NCI-H1105 (cell line): Measurements from ENCODE around the gene TNFRSF14.

Source experiments
- DNase-seq: peaks from one replicate; lab custom pipeline; 2025; lab: John Stamatoyannopoulos, UW

Gene TNFRSF14

DNA sequence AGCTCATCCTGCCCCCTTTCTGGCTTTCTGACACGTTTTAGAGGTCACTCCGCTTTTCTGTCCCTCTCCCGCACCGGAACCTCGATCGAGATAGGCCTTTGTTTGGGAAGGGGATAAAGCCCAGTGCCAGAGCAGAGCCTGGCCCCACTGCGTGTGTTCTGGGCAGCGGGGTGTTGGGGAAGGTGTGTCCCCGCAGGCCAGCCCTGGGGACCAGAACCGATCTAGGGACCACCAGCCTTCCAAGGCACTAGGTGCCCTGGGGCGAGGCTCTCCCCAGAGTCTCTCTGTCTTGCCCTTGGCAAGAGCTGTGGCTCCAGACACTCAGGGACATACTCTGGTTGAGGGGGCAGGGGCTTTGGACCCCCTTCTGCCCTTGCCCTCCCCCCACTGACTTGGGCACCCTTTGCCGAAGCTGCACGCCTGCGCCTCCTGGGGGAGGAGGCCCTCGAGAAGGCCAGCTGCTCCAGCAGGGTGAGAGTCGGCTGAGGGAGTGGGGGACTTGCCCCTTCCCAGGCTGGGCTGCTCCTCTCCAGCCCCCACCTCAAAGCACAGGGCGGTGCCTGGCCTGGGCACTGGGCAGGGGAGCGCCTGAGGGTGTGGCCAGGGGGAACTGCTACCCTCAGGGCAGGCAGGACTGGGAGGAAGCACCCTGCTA is 46.8 kb downstream of the TNFRSF14 start:
- DNase-seq = no peak

DNA sequence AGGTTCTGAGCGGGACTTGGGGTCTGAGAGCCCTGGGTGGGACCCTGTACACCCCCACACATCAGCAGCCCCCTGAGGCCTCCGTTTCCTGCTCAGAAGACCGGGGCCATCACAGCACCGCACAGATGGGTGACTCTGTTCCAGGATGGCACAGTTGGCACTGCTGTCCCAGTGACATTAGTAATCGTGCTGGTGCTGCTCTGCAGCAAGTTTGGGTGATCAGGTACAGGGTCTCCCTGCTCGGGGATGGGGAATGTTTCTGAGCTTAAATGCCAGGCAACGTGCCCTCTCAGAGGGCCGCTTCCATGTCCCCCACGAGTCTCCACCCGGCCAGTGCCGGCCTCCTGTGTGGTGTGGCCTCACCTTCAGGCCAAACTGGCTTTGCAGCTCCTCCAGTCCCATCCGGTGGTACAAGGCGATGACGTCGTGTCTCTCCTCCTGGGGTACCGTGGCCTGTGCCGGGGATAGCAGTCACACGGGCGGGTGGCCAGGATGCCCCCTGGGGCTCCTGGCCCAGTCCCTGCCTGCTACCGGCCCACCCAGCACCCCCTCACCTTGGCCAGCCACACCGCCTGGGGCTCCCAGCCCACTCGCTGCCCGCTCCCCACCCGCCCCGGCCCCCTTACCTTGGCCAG is 47.5 kb downstream of the TNFRSF14 start:
- DNase-seq = no peak

DNA sequence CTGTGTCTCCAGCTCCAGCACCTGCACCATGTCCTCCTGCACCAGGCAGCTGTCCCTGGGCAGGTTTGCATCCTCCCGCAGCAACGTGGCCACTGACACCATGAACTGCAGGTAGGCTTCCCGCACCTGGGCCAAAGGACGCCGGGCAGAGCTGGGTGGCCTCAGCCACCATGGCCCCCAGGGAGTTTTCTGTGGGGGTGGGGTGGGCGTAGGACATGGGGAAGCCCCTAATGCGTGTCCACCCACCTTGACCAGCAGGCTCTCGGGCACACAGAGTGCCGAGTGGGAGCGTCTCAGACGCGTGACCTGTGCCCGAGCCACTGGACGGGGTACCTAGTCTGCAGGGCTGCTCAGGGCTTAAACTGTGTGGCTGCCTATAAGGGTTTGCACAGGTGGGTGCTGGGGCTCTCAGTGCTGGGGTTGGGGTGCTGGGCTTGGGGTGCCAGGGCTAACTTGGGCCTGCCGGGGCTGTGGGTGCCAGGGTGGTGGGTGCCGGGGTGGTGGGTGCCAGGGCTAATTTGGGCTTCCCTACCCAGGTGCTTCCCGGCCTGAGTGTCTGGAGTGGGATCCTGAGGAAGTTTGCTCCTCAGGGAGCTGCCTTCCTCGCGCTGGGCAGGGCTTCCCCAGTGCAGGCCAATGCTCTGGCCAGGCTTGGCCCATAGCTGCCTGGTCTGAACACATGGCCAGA is 48.1 kb downstream of the TNFRSF14 start:
- no peak for DNase-seq

DNA sequence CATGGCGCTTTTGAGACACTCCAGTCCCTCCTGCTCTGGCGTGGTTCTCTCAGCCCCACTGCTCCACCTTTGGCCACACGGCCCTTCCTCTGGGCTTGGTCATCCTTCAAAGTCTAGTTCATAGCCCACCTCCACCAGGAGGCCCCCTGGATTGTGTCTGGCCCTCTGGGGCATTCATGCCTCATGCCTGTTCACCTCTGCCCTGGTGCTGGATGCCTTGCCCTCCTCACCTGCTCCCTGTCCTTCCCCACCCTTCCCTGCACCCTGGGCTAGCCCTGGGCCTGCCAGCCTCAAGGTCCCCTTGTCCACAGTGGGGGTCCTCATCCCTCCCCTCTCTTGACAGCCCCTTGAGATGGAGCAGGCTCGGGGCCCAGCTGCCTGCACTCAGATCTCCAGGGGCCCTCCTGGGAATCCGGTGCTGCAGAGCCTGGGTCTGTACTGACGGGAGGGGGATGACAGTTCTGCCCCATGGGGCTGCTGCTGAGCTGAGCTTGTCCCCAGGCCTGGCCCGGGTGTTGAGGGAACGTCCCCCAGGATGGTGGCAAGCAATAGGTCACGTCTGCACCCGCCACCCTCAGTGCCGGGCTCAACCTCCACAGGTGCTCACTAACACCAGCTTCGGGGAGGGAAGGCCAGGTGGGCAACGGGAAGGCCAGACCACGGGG is 48.8 kb downstream of the TNFRSF14 start:
- no peak for DNase-seq

DNA sequence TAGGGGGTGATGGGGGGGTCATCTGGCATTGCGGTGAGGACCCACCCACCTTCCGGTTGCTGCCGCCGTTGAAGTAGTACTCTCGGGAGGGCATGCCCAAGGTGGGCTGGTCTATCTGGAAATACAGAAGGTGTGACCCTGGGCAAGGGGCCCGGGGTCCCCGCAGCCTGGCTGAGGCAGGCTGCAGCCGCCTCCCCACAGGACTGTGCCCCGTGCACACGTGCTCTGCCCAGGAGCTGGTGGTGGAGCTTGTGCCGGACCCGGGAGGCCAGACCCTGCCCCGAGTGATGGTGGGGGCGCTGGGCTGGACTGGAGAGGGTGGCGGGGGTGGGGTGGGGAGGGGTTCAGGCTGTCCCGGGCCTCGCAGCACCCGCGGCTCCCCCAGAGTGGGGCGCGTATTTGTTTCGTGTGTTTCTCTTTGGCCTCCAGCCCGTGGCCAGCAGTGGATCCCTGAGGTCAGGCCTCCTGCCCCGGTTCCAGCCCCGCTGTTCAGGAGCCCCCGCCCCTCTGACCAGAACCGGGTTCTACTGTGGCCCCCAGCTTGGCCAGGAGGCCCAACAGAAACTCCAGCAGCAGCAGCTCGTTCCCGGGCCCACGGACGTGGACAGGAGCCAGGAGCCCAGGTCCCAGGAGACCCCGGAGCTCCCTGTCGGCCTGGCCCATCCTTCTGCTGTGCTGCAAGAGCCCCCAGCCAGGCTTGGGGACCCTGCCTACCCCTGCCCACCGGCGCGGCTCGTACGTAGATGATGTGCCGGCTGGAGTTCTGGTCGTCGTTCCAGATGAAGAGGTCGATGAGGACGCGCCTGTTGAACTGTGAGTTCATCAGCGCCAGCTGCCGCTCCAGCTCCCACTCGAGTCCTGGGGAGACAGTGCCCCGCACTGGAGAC is 49.6 kb downstream of the TNFRSF14 start:
- no peak for DNase-seq

DNA sequence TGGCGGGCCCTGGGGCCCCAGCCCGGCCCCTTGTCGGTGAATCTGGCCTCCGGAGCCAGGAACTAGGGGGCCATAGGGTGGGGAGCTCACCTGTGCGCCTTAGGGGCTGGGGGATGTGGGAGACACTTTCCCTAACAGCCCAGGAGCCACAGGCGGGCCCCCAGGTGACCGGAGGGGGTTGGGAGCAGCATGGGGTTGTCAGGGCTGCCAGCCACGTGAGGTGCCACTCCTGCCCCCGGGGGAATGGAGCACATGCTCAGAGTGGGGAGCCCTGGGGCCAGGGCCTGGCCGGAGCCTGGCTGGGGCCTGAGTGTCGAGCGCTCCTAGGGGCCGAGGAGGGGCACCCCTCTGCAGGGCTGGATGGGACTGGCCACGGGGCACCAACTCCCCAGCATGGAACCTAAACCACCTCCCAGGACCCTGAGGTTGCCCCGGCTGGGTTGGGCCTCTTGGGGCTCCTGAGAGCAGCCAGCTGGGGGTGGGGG is 50.3 kb downstream of the TNFRSF14 start:
- no peak for DNase-seq

DNA sequence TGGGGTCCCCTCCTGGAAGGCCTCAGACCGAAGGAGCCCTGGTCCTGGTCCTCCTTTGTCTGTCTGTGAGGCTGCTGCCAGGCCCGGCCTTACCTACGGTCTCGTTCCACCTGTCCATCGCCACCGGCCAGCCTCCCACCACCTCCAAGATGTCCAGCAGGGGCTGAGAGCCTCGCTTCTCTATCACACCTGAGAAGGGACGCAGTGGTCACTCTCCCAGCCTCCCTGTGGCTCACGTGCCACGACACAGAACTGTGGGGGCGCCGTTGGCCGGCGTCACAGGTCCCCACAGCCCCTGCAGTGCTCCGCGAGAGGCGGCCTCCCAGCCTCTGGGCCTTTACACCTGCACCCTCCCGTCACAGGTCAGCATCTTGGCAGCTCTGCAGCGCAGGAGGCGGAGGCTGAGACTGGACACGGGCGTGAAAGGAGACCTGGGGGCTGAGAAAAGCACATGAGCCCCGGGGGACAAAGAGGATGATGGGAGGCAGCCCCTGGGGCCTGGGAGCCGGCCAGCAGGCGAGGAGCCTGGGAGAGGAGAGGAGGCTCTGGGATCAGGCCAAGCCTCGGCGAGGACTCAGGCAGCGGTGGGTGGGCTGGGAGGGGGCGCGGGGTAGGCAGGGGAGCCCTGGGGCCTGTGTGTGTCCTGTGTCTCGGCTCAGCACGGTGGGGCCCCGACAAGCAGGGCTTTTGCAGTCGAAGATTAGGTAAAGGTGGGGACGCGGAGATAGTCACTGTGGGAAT is 50.9 kb downstream of the TNFRSF14 start:
- DNase-seq = no peak

DNA sequence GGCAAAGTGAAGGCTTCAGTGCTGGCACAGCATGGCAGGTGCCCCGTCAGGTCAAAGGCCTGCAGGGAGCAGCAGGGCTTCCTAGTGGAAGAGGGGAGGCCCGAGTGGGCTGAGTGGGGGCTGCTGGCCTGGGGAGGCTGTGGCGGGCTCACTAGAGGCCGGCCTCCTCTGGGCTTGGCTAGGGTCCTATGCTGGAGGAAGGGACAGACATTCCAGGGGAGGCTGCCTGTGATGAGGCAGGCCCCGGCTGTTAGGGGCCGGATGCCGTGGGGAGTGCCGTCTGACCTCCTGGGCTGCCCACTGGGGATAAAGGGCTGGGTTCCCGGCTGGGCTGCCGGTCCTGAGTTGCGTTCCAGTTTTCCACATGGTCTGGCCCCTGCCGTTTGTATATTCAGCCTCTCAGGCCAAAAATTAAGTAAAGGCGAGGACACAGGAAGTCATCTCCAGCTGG is 51.5 kb downstream of the TNFRSF14 start:
- no peak for DNase-seq

DNA sequence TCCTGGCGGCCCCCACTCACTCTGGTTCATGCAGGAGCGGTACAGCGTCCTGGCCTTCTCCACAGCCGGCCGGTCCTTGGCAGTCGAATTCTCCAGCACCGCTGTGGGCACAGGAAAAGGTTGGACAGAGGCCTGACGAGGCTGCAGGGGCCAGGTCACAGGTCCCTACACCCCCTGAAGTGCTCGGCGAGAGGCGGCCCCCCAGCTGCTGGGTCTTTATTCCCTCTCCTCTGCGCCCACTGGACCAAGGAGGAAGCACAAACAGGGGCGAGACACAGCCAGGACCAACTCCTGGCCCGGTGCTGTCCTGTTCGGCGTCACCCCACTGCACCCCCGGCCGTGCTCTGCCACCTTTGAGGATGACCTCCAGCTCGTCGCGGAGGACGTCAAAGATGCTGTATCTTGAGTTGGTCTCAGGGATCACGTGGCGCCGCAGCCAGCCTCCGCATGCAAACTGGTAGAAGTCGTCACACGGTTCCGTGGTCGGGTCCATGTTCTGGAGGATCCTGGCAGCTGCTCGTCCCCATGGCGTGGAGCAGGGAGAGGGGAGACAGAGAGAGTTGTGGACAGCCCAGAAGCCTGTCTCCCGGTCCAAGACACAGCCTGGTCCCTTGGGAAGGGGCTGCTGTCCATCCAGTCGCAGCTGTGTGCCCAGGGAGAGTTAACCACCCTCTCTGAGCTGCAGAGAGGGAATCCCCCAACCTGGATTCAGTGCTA is 53.3 kb downstream of the TNFRSF14 start:
- DNase-seq = no peak

DNA sequence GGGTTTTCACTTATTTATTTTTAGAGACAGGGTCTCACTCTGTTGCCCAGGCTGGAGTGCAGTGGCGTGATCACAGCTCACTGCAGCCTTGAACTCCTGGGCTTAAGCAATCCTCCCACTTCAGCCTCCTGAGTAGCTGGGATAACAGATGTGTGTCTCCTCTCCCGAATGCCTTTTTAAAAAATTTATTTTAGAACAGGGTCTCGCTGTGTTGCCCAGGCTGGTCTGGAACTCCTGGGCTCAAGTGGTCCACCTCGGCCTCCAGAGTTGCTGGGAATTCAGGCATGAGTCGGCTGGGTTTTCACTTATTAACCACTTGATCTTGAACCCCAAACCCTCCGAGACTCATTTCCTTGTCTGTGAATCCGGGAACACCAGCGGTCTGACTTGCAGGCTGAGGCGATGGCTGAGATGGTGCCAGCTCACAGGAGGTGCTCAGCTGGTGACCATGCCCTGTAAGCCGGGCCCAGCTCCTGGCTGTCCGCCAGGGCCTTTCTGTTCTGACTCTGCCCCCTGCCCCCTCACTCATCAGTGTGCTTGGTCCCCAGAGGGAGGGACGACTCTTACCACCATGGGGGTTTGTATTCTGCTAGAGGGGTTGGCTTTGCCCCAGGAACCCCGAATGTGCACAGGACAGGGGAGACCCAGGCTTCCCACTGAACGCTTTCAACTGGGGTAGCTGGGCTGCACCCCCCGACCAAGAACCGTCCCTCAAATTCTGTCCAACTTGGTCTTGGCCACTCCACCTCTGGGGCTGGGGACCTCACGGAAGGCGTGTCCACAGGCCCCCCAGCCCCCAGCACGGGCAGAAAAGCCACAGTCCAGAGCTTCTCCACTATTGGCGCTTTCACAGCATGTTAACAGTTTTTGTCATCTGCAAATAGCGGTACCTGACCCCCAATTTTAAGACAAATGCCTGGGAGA is 54.1 kb downstream of the TNFRSF14 start:
- DNase-seq = no peak

DNA sequence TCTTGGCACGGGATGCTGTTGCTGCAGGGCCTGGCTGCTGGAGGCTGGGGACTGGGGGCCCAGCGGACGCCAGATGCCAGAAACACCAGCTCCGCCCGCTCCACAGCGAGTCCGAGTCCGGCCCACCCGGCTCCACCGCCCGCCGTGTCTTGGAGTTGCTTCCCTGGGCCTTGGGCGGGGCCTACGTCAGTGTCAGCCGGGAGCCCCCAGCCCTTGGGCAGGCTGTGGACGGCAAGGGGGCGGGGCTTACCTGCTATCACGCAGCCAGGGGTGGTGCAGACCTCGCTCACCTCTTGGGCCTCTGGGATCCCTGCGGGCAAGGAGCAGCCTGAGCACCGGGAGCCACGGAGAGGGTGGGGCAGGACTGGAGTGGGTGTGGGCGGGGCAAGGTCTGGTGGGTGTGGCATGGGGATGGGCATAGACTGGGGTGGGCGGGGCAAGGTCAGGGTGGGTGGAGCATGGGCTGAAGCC is 54.9 kb downstream of the TNFRSF14 start:
- no peak for DNase-seq

DNA sequence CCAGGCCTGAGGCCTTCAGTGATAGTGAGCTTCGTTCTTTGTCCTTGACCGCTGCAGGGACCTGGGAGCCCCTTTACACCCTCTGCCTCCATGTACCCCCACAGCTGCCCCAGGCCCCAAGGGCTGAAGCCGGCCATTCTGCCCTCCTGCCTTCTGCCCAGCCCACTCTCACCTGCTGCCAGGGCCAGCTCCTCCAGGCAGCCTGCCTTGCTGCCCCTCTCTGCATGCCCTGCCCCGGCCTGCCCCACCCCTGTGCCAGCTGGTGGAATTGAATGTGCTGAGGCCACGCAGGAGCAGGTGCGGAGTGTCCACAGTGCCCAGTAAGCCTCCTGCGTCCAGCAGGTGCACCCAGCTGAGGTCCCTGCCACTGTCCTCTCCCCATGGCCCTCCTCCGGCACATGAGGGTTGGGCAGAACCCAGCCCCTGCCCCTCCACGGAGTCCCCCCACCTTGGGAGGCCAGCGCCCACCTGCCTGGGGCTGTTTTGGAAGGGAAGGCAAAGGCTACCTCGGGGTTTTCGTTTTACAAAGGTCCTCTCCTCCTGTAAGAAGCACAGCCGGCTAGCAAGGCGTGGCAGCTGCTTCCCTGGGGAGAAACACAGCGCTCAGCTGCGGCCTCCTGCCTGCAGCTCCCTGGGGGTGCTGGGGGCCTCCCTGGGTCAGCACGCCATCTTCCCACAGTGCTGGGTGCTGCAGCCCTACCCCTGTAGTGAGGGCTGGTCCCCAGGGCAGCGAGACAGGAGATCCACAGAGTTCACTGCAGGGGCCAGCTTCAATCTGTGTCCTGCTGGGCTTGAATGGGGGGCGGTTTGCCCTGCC is 55.7 kb downstream of the TNFRSF14 start:
- DNase-seq = no peak

DNA sequence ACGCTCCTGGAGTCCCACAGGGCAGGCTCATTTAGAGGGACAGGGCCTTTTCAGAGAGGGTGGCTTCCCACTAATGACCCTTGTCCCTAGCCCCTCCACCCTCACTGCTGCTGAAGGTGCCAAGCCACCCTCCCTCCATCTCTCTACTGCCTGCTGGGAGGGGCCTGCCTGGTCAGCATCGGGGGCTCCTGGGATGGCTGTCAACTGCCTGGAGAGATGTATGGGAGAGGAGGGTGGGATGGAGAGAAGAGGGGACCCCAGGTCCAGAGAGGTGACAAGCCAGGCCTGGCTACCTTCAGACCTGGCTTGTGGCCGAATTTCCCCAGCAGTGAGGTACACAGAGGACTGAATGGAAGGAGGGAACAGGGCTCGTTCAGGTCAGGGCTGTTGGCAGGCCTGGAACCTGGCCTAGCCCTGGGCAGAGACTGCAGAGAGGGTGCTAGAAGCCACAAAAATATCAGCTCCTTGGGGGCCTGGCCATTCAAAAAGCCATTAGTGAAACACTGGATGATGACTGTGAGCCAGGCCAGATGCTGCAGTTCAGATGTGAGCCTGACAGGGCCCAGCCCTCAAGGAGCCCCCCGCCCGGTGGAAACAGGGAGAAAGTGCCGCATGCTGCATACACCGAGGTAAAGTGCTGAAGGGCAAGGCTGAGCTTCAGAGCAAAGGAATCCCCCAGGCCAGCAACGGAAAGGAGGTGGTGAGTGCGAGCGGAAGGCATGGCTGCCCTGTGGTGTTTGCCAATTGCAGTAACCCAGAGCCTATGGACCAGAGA is 56.6 kb downstream of the TNFRSF14 start:
- DNase-seq = no peak
